Left ventricle myocardium superior (tissue), 1 donor: ENCODE measurements around the gene SPATA3. TPM values are rescaled to one million over a fixed set of nuclear protein-coding genes. Genes with fewer than 3 reads are reported as not detected.
"Not testable (repeated sequence)": the region's sequence is repeated elsewhere in the genome, so short reads cannot be mapped to it uniquely, and the experiment has no call there.

Experiments
- ATAC-seq: fragments of 200-7000 bp; cut with Tn5 transposase; one replicate; pipeline ENCODE4 v1.9.1; 2020; ENCODE audit warnings: mild to moderate bottlenecking, moderate library complexity
- DNase-seq: peaks from one replicate; pipeline ENCODE4 v3.0.0-alpha.2; 2020
- intact Hi-C: fragments of 100-400 bp; cut with micrococcal nuclease; formaldehyde crosslinking; loops from one replicate; pipeline ENCODE4 v1.11.0; 2022
- total RNA-seq: library from RNA; stranded (reverse); fragmentation: NEBNext Ultra II Directional; extraction: Animal tissue kit (Norgen Biotek cat#: 25700); gene quantifications from one replicate; pipeline ENCODE4 v1.2.1, GENCODE V29; 2021
- donor health status: DM: no; HTN: yes; CAD: no; lungs with severe emphysema.

SPATA3 gene
- total RNA-seq, 1 donor from 2014 or later = not detected

DNA sequence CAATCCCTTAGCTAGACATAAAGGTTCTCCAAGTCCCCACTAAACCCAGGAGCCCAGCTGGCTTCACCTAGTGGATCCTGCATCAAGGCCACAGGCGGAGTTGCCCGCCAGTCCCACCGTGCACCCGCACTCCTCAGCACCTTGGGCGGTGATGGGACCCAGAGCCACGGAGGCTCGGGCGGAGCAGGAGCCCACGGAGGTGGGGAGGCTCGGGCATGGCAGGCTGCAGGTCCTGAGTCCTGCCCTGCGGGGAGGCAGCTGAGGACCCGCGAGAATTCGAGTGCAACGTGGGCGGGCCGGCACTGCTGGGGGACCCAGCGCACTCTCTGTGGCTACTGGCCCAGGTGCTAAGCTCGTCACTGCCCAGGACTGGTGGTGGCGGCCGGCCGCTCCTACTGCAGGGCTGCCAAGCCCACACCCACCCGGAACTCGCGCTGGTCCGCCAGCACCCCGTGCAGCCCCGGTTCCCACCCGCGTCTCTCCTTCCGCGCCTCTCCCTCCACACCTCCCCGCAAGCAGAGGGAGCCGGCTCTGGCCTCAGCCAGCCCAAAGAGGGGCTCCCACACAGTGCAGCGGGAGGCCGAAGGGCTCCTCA lies 31.7 kb upstream of the SPATA3 start:
- ATAC-seq (no peak), DNase-seq (no peak)
- intact Hi-C loops = no loop called here

- intact Hi-C loops = no loop called here
- no peak for DNase-seq
- ATAC-seq = no peak
These were observed 28.8 kb upstream of the SPATA3 start for GRCh38 chr2:230967113-230967512.

DNA sequence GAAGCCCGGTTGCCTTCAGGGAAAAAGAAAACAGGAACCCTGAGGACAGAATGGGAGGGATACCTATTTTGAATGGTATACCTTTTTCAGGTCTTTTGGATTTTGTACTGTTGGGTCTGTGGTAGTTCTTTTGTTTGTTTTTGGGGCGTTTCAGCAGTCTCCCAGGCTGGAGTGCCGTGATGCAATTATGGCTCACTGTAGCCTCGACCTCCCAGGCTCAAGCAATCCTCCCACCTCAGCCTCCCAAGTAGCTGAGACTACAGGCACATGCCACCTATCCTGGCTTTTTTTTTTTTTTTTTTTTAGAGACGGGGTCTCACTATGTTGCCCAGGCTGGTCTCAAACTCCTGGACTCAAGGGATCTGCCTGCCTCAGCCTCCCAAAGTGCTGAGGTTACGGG lies 27.6 kb upstream of the SPATA3 start:
- DNase-seq, ATAC-seq, intact Hi-C loops: not testable (repeated sequence)

DNA sequence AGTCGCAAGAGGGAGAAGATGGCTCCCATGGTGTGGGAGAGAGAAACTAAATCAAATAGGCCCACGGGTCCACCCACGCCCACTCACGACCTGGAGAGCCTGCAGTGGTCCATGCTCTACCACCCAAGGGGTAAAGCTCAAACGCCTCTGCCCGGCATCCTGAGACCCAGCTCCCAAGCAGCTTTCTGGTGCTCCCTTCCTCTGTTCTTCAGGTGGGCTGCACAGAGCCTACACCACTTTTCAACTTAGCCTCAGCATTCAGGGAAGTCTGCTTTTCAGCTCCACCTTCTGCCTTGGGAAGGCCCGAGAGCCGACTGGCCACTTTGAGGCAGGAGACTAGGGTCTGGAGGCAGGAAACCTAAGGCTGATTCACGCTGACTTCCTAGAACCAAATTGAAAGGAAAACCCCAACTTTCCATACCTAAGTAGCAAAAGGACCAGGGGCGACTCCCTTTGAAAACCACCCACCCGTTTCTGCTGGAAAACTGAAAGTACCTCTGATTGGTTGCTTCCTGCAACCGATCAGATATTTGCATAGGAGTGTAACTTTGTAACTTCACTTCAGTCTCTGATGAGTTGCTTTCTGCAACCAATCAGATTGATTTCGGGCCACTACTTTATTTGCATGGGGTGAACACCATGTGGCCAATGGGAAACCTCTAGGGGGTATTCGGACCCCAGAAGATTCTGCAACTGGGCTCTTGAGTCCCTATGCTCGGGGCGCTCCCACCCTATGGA lies 26.8 kb upstream of the SPATA3 start:
- intact Hi-C loops = no loop called here
- no peak for ATAC-seq
- no peak for DNase-seq

- DNase-seq (no peak), ATAC-seq (no peak)
- intact Hi-C loops = no loop called here
These were observed 26.3 kb upstream of the SPATA3 start for GRCh38 chr2:230969659-230970015.

DNA sequence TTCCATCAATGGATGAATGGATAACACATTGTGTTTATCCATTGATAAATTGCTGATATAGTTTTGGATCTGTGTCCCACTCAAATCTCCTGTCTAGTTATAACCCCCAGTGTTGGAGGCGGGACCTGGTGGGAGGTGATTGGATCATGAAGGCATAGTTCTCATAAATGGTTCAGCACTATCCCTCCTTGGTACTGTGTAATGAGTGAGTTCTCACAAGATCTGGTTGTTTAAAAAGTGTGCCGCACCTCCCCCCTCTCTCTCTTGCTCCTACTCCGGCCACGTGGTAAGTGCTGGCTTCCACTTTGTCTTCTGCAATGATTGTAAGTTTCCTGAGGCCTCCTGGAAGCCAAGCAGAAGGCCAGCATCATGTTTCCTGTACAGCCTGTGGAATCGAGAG lies 23.9 kb upstream of the SPATA3 start:
- DNase-seq = no peak
- no peak for ATAC-seq
- intact Hi-C loops = no loop called here

DNA sequence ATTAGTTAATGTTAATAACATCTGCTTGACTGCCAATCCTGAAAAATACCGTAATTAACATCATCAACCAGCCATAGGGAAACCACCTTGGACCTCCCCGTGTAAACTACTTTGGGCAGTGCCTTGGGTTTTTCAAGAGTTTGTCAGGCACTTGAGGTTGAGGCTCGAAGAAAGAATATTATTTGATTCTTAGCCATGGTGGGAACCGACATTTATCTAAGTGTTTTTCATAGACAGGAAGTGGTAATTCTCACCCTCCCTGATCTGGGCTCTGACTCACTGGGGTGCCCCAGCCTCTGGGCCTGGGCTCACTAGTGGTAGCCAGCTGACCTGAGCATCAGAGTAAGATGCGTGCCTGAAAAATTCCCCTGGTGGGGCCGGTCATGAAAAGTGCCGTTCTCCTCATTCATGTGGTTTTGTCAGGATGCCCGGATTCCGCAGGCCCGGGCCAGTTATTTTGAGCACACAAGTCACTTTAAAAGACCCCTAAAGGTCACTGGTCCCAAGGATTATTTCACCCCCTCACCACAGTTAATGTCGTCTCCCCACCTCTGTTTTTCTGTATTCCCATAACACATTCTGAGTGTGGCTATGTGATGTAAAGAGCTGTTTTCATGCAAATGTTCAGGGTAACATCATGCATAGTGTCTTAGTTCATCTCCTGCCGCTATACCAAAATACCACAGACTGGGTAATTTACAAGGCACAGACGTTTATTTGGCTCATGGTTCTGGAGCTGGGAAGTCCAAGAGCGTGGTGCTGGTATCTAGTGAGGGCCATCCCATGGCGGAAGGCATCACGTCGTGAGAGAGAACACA lies 21.6 kb upstream of the SPATA3 start:
- intact Hi-C loops = no loop called here
- DNase-seq = no peak
- no peak for ATAC-seq

DNA sequence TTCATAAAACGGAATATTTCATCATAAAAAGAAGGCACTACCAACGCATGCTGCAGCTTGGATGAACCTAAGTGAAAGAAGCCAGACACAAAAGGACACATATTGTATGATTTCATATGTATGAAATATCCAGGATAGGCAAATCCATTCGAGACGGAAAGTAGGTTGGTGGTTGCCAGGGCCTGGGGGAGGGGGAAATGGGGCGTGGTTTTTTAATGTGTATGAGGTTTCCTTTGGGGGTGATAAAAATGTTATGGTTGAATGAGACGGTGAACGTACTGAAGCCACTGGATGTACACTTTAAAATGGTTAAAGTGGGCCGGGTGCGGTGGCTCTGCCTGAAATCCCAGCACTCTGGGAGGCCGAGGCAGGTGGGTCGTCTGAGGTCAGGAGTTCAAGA lies 20.0 kb upstream of the SPATA3 start:
- DNase-seq = no peak
- intact Hi-C loops = no loop called here
- no peak for ATAC-seq

- no peak for ATAC-seq
- no peak for DNase-seq
- intact Hi-C loops = no loop called here
These were observed 19.2 kb upstream of the SPATA3 start for GRCh38 chr2:230976671-230977171.

DNA sequence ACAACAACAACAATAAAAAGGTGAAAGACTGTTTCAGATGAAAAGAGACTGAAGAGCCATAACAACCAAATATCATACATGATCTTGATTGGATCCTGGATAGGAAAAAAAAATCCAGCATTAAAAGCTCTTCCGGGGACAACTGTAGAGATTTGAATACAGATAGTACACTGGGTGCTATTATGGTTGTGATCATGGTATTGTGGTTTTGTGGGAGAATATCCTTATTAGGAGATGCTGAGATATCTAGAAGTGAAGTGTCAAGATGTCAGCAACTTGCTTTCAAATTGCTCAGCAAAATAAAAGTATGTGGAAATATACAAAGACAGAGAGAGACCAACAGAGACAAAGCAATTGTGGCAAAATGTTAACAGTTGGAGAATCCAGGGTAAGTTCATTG lies 15.5 kb upstream of the SPATA3 start:
- DNase-seq (no peak), ATAC-seq (no peak)
- intact Hi-C loops = loop anchor here (10.0 kb wide), 1 partner anchor 136 kb away; no protein-coding TSS in a partner anchor

DNA sequence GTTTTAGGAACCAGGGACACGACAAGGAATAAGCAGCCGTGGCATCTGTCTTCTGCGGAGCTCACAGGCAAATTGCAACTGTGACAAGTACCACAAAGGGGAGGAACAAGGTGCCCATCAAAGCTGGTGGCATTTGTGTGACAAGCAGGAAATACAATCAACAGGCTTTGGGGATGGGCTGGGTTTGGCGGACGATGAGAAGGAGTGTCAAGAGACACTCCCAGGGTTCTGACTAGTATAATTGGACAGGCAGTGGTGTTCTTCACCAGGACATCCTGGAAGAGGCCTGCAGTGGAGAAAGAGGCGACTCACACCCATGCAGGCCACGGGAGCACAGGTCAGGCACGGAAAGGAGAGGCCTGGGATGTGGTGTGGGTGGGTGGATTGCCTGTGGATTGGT lies 14.2 kb upstream of the SPATA3 start:
- intact Hi-C loops = loop anchor here (10.0 kb wide), 1 partner anchor 137 kb away; no protein-coding TSS in a partner anchor
- DNase-seq (no peak), ATAC-seq (no peak)

DNA sequence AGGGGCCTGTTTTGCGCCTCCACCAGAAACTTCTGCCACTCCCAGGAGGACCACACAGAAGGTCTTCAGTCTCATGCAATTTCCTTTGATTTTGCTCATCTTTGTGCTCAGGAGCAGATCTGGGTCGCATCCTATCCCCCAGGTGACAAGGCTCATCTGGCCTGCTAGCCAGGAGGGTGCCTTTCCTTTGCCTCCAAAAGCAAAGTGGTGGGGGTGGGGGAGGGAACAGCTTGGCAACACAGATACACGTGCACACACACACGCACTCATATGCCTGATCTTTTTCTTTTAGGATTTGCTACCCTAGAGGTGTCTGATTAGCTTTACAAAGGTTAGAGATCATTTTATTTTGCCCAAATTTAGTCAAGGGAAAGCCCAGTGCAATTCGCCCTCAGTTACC lies 13.8 kb upstream of the SPATA3 start:
- intact Hi-C loops = loop anchor here (10.0 kb wide), 1 partner anchor 137 kb away; no protein-coding TSS in a partner anchor
- DNase-seq (no peak), ATAC-seq (no peak)

DNA sequence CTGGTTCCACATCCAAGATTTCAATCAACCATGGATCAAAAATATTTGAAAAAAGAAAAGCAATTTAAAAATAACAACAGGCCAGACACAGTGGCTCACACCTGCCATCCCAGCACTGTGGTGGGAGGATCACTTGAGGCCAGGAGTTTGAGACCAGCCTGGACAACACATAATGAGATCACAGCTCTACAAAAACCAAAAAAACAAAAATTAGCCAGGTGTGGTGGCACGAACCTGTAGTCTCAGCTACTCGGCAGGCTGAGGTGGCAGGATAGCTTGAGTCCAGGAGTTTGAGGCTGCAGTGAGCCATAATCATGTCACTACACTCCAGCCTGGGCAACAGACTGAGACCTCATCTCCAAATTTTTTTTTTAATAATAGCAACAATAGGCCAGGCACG lies 13.4 kb upstream of the SPATA3 start:
- intact Hi-C loops = loop anchor here (10.0 kb wide), 1 partner anchor 138 kb away; no protein-coding TSS in a partner anchor
- no peak for DNase-seq
- no peak for ATAC-seq

DNA sequence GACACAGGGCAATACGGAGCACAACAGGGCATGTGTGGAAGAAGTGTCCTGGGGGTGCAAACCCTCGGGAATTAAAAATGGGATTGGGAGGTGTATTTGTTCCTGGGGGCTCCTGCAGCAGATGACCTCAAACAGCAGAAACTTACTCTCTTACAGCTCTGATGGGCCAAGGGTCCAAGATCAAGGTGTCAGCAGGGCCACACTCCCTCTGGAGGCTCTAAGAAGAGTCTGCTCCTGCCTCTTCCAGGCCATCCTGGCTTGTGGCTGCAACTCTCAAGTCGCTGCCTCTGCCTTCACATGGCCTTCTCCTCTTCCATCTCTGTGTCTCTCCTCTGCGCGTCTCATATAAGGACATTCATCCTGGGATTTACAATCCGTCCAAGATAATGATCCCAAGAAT lies 12.4 kb upstream of the SPATA3 start:
- ATAC-seq (no peak), DNase-seq (no peak)
- intact Hi-C loops = loop anchor here (10.0 kb wide), 1 partner anchor 139 kb away; no protein-coding TSS in a partner anchor

DNA sequence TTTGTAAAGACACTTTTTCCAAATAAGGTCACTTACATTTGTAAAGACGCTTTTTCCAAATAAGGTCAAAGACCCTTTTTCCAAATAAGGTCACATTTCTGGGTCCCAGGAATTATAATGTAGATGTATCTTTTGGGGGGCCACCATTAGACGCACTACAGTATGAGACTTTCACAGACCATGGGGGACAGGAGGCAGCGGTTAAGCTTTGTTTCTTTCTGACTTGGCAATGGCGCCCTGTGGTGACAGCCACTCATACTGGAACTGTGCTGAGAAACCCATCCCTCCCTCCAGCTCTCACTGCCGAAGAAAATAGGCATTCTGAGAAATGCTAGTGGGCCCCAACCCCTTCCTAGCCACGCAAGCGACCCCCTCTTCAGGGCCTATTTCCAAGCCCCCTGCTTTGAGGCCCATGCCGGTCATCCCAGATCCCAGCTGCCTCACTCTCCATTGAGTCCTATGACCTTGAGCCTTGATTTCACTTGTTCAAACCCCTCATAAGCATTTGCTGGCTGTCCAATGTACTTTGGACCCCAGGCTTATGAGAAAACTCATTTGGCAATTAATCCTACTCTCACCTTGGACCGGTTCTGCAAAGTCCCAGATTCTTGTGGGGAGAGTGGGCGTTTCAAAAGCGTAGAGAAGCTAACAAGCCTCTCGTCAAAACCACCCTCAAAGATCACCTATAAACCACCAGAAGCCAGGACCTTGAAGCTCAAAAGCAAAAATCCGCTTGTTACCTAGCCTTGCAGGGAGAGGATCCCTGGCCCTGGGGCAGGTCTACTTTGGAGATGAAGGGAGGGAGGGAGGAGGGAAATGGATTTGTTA lies 11.3 kb upstream of the SPATA3 start:
- DNase-seq = no peak
- intact Hi-C loops = loop anchor here (5.0 to 10.0 kb wide), 2 partner anchors 82 to 140 kb away; no protein-coding TSS in a partner anchor
- ATAC-seq = no peak

- no peak for ATAC-seq
- intact Hi-C loops = loop anchor here (5.0 to 10.0 kb wide), 2 partner anchors 83 to 141 kb away; no protein-coding TSS in a partner anchor
- no peak for DNase-seq
These were observed 10.2 kb upstream of the SPATA3 start for GRCh38 chr2:230985519-230986231.

GRCh38 chr2:230986520-230987136 lies 9.3 kb upstream of the SPATA3 start:
- DNase-seq (no peak), ATAC-seq (no peak)
- intact Hi-C loops = loop anchor here (5.0 to 10.0 kb wide), 2 partner anchors 84 to 142 kb away; no protein-coding TSS in a partner anchor
